HG03439 (cell line): ENCODE results near the gene DMRT2.

Experiments
- ATAC-seq: cut with Tn5 transposase; IDR thresholded peaks from one replicate; pipeline ENCODE4 v1.9.1; 2021; ENCODE audit warnings: mild to moderate bottlenecking, moderate library complexity; ENCODE audit not compliant: unreplicated experiment

The DMRT2 gene

DNA sequence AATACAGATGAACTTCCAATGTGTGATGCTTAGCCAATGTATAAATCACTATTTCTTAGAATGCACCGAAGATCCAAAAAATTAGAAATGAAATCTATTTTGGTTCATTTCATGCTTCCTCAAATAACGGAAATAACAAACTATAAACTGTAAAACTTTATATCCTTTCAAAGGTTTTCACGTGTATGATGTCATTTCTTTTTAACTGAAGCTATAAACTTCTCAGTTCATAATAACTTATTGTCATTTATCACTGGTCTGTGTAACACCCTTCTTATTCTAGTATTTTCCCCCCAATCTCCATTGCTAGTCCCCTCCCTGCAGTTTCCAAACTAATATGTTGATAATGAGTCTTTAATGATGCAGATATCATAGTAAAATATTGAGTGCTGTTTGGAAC lies 36.4 kb downstream of the DMRT2 start:
- no peak for ATAC-seq

DNA sequence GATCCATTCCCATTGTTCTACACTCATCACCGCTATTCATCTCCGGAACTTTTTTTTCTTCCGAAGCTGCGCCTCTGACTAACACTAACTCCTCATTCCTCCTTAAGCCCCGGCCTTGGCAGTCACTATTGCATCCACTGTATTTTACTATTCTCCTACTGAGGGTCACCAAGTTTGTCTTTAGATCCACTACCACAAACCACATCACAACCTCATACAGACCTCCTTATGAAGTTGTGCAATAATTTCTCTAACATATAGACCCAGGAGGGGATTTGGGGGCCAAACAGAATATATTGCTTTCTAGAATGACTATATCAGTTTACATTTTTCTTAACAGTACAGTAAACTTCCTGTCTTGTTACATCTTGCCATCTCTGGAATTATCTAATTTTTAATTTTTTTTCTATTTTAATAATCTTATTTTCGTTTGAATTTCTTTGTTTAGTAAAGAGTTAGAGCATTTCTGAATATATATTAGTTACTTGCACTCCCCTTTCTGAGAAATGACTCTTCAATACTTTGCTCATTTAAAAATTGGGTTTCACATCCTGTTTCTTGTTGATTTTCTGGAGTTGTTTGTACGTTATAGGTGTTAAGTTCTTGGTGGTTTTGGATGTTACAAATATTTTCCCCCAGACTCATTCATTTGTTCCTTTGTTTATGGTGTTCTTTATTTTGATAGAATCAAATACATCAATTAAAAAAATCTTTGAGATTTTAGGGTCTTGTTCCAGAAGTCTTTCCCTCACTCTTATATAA lies 37.1 kb downstream of the DMRT2 start:
- ATAC-seq, result no peak

DNA sequence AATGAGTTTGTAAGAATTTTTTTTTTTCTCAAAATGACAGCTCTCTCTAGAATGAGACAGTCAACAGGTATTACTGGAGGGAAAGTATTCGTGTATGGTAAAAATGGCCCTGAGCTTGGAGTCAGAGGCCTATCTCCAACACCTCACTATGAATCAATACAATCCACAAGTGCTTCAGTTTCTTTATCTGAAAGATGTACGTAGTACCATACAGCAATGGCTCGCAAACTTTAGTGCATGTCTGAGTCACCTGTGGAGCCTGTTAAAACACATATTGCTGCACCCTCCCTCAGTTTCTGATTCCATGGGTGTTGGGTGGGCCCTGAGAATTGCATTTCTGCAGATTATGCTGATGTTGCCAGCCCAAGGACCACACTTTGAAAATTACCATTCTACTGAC lies 44.6 kb downstream of the DMRT2 start:
- ATAC-seq, result no peak

DNA sequence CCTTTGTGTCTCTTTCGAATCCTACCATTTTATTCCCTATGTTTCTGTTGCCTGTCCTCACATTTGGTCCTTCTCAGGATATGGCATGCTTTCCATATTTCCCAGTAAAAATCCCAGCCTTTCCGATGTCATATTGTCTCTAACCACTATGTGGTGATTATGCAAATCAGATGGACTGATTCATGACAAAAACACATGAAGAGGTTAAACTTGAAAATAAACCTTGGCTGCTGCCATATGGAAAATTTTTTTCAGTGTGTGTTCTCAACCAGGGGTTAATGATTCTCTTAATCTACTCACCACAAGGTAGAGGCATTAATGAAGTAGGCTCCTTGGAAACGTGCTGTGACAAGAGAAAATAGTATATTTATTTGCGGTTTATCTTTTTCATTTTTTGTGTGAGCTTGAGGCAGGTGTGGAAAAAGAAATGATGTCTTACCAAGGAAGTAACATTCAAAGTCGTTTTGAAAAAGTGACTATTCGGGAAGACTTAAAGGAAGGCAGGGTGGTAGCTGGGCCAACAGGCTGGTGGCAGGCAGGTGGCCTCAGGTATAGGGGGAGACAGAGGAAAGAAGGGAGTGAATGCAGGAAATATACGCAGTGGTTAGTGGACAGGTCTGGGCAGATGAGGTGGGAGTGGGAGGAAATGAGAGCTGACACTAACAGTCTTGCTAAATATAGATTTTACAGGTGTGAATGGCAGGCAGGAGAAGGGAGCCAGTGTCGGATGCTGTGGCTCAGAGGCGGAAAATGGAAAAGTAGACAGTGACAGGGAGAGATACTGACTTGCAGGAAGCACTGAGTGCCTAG lies 46.2 kb downstream of the DMRT2 start:
- no peak for ATAC-seq

DNA sequence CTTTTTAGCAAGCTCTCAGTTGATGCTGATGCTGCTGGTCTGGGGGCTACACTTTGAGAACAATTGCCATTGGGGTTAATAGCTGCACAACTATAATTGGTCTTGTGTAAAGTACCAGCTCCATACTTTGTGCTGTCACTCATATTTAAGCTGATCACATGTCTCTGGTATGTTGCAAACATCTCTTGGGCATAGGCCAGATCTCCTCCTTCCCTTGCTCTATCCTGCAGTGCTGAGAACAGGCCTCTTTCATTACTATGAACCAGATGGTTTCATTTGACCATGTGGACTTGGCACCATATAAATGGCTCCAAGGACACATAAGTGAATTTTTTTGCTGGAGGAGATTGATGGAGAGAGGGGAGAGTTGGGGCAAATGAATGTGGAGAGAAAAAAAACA lies 48.4 kb downstream of the DMRT2 start:
- no peak for ATAC-seq

DNA sequence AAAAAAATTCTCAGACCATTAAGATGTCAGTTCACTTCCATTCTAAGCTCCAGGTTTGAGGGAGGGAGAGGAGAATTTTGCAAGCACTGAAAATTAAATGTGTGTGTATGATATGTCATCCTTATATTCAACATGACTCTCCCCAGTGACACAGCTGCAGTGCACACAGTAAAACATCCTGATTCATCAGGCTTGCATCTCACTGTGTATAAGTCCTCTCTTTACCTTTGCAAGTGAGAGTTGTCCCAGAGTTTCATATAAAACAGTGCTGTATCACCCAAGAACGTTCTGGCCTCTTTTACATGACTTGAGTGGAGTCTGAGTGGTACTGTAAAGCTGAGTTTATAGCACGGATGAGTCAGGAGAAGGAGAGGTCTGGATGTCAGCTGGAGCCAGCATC lies 50.0 kb downstream of the DMRT2 start:
- no peak for ATAC-seq

DNA sequence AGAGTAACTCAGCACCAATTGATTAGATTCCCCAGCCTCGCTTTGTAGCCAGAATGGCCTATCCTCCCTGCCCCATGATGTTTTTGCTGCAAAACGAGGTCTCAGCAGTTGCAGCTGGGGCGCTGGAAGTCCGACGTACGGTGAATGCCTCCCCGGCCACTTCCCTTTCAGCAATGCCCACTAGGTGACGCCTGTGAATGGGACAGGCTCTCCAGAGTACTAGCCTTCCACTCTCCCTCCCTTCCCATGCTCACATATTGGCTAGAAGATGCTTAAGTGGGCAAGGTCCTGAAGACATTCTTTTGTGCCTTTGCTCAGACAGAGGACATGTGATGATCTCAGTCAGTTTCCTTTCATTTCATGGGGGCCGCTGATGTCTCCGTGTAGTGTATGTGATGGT lies 50.8 kb downstream of the DMRT2 start:
- no peak for ATAC-seq

DNA sequence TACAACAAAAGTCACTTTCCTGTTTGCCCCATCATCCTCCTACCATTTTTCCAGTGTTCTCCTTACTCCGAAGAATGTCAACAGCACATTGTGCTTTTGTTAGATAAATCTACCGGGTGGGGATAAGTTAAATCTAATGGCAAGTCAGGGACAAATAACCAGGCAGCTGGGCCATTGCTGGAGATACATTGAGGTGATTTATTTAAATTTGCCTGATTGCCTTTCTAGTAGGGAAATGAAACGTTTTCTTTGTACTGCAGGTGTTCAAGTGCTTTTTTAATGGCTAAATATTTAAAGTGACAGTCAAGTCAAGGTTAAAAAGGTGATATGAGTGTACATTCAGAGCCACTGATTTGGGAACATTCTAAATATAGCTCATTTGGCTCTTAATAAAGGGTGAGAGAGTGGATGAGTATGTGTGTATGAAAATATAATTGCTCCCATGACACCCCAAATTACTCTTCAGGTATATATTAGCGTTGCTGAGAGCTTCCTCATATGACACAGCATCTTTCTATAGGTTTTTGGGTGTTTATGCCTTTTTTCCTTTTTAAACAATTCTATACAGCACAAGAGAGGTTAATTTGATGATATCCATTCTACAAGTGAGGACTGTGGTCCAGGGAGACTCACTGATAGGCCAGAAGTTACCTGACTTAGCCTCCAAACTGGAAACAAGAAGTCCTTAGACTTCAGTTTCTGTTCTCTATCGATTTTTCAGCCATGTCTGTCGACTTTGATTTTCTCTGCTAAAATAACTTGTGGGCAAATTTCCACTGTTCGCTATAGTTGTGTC lies 51.9 kb downstream of the DMRT2 start:
- no peak for ATAC-seq

DNA sequence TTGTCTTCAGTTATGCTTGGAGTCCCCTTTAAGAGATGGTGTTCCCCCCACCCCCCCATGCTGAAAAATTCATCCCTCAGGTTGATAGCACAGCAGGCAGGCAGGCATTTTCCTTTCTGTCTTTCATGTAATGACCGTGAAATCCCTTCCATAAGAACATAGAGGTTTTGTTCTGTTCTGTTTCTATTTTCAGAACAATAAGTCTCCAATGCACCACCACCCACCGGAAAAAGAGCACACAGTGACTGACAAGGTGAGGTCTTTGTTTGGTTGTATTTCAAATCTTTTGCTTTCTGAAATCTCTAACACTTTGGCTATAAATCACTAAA lies 52.4 kb downstream of the DMRT2 start:
- ATAC-seq, result no peak
